NCI-H2196 treated with DMSO at 0.1 percent for 48 hours (cell line): ENCODE data around the gene USP6NL.
"Not testable (repeated sequence)": the region's sequence is repeated elsewhere in the genome, so short reads cannot be mapped to it uniquely, and the experiment has no call there.

Experiments
- DNase-seq: peaks from one replicate; lab custom pipeline; 2025; ENCODE audit not compliant: unreplicated experiment; lab: John Stamatoyannopoulos, UW

USP6NL gene

GRCh38 chr10:11448545-11449244 lies 162.8 kb downstream of the USP6NL start:
- no peak for DNase-seq

GRCh38 chr10:11448190-11448544 lies 163.3 kb downstream of the USP6NL start:
- no peak for DNase-seq

GRCh38 chr10:11447586-11447985 lies 163.9 kb downstream of the USP6NL start:
- DNase-seq, result no peak

- no peak for DNase-seq
Measured at GRCh38 chr10:11446864-11447263, 164.6 kb downstream of the USP6NL start.

GRCh38 chr10:11446133-11446532 lies 165.3 kb downstream of the USP6NL start:
- DNase-seq, result no peak

- DNase-seq, result no peak
Measured at GRCh38 chr10:11444531-11445228, 166.8 kb downstream of the USP6NL start.

- no peak for DNase-seq
Measured at GRCh38 chr10:11444155-11444530, 167.3 kb downstream of the USP6NL start.

- no peak for DNase-seq
Measured at GRCh38 chr10:11443468-11444154, 167.8 kb downstream of the USP6NL start.

GRCh38 chr10:11442001-11442773 lies 169.3 kb downstream of the USP6NL start:
- no peak for DNase-seq

GRCh38 chr10:11441151-11441535 lies 170.3 kb downstream of the USP6NL start:
- DNase-seq, result no peak

- no peak for DNase-seq
Measured at GRCh38 chr10:11440250-11441150, 170.9 kb downstream of the USP6NL start.

- no peak for DNase-seq
Measured at GRCh38 chr10:11439523-11440053, 171.9 kb downstream of the USP6NL start.

- DNase-seq, result no peak
Measured at GRCh38 chr10:11437391-11438142, 173.9 kb downstream of the USP6NL start.

- not testable (repeated sequence) for DNase-seq
Measured at GRCh38 chr10:11436445-11436844, 175.0 kb downstream of the USP6NL start.

- no peak for DNase-seq
Measured at GRCh38 chr10:11435581-11435981, 175.9 kb downstream of the USP6NL start.

- DNase-seq, result no peak
Measured at GRCh38 chr10:11434324-11434723, 177.1 kb downstream of the USP6NL start.

GRCh38 chr10:11433657-11434056 lies 177.8 kb downstream of the USP6NL start:
- DNase-seq, result no peak

GRCh38 chr10:11431216-11431555 lies 180.3 kb downstream of the USP6NL start:
- no peak for DNase-seq

GRCh38 chr10:11430421-11431215 lies 180.8 kb downstream of the USP6NL start:
- DNase-seq, result no peak
